ENCODE data around the gene ZMYND8.
"Not testable (repeated sequence)": the region's sequence is repeated elsewhere in the genome, so short reads cannot be mapped to it uniquely, and the experiment has no call there.

ZMYND8 gene

DNA sequence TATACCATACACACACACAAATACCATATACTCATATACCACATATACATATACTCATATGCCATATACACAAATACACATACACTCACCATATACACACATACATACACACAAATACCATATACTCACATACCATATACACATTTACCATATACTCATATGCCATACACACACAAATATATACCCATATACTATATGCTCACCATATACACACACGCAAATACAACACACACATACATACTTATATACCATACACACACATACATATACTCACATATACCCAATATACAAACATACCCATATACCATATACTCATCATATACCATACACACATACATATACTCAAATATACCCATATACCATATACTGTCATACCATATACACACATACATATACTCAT is 99.2 kb downstream of the ZMYND8 start:
- FAIRE-seq (no peak), DNase-seq (ENCODE audit: extremely low spot score, insufficient read length, low read depth) (no peak)

DNA sequence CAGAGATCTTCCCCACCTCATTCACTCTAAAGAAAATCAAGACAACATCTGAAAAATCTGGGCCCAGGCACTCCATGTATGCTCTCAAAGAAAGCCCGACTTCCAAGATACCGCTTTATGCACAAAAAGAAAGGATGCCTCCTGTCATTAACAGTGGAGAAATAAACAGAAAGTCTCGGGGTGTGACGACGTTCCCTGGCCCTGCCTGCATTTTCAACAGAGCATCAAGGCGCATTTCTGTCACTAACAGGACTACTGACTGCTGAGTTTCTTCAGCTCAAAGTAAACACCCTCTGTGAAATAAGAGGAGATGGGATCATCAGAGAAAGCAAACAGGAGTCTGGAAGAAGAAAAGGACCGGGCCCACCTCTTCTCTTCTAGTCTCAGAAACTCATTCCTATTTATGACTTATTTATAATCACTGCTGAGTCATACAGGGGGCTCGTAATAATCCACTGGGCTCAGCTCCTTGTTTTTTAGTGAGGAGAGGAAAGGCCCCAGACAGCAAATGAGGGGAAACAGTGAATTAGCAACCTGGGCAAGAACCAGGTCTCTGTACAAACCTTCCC is 99.7 kb downstream of the ZMYND8 start:
- FAIRE-seq: no peak

DNA sequence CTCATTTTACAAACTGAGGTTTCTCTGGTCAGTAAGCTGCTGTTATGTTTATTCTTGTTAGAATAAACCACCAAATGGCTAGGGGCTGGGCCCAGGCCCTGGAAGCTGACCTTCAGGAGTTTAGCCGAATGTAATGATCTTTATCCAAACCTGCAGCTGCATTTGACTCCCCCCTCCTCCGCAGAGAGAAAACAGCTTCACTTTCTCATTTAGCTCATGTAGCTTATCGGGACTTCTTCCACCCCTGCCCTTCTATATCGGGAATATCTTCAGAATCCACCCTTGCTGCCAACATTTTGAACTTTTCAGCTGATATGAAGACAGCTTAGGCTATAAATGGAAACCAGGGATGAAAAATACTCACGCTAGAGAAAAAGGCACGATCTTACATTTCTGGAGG is 102.6 kb downstream of the ZMYND8 start:
- no peak for DNase-seq (ENCODE audit: extremely low spot score, insufficient read length, low read depth)
- FAIRE-seq: no peak

More for the DNA sequence above, 99.7 kb downstream of the ZMYND8 start:
- DNase-seq (ENCODE audit: extremely low spot score, insufficient read length, low read depth): no peak

DNA sequence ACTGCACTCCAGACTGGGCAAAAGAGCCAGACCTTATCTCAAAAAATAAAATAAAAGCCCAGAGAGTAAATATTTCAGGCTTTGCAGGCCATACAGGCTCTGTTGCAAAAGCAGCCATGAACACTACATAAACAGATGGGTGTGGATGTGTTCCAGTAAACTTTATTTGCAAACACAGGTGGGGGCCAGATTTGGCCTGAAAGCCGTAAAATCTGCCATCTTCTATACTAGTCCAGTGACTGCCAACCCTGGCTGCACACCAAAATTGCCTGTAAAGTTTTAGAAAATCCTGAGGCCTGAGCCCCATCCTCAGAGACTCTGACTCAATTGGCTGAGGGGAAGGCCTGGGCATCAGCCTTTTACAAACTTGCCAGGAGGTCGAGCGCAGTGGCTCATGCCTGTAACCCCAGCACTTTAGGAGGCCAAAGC is 103.6 kb downstream of the ZMYND8 start:
- DNase-seq (ENCODE audit: extremely low spot score, insufficient read length, low read depth): no peak

DNA sequence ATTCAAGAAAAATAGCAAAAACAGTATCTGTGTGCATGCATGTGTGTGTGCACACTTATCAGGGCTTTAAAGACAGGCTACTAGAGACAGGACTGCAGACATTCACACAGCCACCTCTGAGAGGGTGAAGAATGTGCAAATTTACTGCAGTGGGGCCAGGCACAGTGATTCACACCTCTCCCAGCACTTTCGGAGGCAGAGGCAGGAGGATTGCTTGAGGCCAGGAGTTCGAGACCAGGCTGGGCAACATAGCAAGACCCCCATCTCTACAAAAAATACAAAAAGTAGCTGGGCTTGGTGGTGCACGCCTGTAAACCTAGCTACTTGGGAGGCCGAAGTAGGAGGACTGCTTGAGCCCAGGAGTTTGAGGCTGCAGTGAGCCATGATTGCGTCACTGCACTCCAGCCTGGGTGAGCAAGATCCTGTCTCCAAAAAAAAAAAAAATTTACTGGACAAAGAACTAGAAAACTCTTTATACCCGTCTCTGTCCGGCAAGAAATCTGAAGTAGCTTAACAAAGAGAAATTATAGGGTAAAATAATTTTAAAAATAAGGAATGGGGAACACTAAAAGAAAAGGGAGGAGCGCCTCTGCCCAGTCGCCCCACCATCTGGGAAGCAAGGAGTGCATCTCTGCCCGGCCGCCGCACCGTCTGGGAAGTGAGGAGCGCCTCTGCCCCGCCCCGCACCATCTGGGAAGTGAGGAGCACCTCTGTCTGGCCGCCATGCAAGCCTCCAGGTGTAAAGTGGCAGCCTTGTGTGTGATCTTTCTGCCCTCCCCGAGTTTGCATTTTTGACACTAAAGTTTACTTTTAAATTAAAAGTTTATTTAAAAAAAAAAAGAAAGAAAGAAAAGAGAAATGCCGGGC is 105.1 kb downstream of the ZMYND8 start:
- FAIRE-seq (no peak), DNase-seq (ENCODE audit: extremely low spot score, insufficient read length, low read depth) (no peak)

More for the DNA sequence above, 103.6 kb downstream of the ZMYND8 start:
- FAIRE-seq: no peak

DNA sequence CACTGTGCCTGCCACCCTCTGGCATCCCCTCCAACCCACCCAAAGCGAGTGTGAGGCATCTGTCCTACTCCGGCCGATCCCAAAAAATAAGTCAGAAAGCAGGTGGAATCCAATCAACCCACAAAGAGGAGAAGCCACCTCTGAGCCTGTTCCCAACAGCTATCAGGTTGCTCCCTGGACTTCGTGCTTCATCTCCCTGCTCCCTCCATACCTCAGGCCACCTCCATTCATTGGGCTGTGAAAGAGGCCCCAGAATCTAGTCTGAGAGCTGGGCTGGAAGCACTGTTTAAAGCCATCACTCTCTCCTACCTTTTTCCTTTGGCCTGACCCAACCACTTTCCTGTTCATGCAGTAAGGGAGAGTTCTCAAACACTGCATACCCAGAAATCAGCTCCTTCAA is 106.1 kb downstream of the ZMYND8 start:
- FAIRE-seq: no peak
- DNase-seq (ENCODE audit: extremely low spot score, insufficient read length, low read depth): no peak

DNA sequence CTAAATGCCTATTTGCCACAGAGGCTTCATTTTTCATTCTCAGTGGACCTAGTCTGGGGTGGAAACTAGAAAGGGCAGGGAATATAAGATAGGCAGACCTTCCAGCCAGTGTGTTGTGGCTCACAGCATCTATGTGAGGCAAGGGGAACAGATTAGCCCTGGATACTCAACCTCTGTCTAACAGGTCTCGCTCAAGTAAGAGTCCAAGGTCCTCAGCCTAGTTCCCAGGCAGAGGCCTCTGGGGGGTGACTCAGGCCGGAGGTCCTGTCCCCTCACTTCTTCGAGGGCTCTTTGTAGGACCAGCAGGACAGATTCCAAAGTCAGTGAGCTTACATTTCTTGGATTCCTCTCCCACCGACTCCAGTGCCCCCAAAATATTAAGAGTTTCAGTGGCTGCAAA is 106.6 kb downstream of the ZMYND8 start:
- FAIRE-seq: no peak
- no peak for DNase-seq (ENCODE audit: extremely low spot score, insufficient read length, low read depth)

DNA sequence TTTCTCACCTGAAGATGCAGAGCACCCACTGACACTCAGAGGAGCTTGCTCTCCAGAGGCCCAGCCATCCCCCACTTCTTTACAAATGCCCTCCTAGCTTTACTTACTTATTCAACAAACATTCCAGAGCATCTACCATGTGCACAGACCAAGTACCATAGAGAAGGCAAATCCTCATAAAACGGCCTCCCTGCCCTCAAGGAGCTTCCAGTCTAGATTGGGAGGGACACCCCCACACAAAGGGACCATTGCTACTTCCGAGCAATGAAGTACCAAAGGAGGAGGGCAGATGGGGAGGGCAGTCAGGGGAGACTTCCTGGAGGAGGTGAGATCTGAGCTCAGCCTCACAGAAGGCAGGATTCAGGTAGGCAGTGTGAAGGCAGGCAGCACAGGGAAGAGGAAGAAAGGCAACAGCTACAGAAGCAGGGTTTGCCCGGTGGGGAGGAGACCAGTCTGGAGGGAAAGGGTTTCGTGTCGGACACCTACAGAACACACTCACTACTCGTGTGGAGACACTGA is 108.0 kb downstream of the ZMYND8 start:
- no peak for DNase-seq (ENCODE audit: extremely low spot score, insufficient read length, low read depth)

DNA sequence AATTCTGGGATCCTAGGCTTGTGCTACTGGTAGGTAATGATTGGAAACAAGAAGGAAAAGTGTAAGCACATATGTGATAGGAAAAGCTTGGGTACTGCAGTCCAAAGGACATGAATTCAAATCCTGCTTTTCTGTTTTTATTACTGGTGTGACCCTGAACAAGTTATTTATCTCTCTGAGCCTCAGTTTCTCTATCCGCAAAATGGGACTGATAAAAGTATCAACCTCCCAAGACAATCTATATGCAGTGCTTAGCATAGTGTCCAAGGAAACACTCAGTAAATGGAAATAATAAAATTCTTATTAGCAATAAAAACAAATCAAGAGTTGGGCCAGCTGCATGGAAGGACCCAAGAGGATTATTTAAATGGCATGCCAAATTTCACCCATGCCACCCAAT is 108.5 kb downstream of the ZMYND8 start:
- no peak for DNase-seq (ENCODE audit: extremely low spot score, insufficient read length, low read depth)
- FAIRE-seq: no peak

More for the DNA sequence above, 108.0 kb downstream of the ZMYND8 start:
- no peak for FAIRE-seq

DNA sequence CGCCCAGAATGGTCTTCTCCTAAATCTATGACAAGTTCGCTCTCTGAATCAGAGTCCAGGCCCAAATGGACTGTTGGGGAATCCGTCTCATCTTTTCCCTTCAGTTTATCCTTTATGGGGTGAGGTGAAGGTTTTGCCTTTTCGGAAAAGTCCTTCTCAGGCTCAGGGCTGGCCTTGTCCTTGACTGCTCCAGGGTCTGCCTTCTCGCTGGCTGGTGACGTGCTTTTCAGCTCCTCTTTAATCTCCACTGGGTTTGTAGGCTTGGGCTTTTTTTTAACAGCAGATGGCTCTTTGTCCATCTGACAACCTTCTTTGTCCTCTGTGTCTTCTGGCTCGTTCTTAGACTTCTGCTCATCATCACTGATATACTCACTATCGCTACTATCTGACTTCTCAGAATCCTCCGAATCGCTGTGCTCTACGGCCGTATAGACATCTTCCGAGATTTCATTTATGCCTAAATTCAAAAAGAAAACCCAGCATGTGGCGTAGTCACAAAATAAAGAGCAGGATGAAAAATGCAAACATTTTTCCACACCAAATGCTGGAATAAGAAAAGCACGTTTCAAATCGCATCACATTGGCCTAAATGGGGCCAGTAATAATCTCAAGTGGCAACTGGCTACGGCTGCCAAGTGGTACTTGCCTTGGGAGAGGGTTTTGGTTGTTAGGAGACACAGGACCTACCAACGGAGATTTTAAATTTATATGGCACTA is 110.3 kb downstream of the ZMYND8 start:
- no peak for FAIRE-seq
- no peak for DNase-seq (ENCODE audit: extremely low spot score, insufficient read length, low read depth)

DNA sequence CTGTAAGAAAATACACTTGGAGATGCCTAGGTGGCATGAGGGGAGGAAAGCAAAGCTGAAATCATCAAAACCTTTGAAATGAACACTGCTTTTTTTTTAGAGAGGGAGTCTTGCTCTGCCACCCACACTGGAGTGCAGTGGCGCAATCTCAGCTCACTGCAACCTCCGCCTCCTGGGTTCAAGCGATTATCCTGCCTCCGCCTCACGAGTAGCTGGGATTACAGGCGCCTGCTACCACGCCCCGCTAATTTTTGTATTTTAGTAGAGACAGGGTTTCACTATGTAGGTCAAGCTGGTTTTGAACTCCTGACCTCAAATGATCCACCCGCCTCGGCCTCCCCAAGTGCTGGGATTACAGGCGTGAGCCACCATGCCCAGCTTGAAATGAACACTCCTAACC is 111.3 kb downstream of the ZMYND8 start:
- not testable (repeated sequence) for FAIRE-seq; DNase-seq (ENCODE audit: extremely low spot score, insufficient read length, low read depth)

DNA sequence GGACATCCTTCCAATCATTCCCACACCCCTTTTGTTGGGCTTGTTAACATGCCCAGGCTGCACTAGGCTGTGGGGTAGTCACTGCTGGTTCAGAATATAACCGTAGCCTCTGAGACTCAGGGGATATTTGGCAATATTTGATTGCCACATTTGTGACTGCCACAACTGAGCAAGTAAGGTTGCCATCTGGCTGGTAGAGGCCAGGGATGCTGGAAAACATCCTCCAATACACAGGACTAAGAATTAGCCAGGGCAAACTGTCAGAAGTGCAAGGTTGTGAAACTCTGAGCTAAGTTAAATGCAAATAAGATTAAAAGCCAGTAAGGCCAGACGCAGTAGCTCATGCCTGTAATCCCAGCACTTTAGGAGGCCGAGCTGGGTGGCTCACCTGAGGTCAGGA is 112.0 kb downstream of the ZMYND8 start:
- DNase-seq (ENCODE audit: extremely low spot score, insufficient read length, low read depth) (no peak), FAIRE-seq (no peak)

DNA sequence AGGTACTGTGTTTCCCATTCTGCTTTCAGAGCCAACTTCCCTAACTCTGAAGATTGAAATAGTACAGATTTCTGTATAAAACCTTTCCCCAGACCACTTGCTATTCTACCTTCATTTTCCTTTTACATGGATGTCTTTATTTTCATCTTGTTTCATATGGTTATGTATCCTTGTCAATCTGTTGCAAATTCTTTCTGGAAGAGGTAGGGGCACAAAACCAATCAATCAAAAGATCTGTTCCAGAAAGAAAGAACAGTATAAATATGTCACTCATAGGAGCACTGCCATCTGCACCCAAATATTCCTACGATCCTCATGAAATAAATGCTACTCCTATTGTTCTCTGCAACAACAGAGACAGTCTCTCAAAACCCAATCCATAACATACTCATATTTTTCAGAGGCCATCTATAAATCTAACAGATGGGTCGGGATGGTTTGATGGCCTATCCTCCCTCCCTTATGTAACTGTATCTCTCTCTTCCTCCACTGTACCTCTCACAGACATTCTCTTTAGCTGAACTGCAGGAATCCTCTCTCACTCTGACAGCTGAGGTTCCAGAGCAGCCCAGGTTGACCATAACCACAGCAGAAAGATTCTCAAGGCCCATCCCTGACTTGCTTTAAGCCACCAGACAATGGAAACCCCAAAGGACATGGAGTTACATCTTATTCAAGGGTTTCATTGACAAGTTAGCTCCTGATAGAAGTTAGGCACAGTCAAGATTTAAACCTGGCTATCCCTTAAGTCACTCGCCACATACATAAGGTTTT is 112.8 kb downstream of the ZMYND8 start:
- FAIRE-seq (no peak), DNase-seq (ENCODE audit: extremely low spot score, insufficient read length, low read depth) (no peak)

DNA sequence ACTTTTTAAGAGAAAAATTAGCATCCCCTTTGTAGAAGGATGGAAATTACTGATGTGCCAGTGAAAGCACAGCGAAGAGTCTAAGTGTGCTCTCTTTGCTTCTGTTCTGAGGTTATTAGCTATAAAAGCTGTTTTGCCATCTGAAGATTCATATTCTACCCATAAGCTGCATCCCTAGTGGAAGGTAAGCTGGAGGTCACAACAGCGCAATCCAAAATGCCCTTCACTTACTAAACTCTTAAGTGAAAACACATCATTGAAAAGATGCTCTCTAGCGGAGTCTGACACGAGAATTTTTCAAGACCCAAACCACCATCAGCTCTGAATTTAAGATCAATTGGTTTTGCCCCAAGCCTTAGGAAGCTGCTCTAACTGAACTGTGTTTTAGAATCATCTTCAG is 113.5 kb downstream of the ZMYND8 start:
- no peak for FAIRE-seq
- DNase-seq (ENCODE audit: extremely low spot score, insufficient read length, low read depth): no peak

DNA sequence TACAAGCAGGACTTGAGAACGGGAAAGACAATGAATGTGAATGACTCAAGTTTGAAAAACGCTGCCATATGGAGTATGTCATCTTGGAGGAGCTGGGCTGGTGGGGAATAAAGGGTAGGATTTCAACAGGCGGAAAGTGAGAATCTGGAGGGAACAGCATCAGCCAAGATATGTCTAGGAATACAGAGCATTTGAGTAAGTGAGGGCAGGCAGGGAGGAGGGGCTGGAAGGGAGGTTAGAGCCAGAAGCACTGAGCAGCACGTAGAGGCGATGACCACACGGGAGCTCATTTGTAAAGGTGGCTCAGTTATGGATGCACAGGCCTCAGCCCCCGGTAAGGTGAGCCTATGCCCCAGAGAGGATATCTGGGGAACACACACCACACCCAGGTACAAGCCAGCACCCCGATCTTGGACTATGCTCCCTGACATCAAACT is 115.1 kb downstream of the ZMYND8 start:
- no peak for FAIRE-seq
- DNase-seq (ENCODE audit: extremely low spot score, insufficient read length, low read depth): no peak

DNA sequence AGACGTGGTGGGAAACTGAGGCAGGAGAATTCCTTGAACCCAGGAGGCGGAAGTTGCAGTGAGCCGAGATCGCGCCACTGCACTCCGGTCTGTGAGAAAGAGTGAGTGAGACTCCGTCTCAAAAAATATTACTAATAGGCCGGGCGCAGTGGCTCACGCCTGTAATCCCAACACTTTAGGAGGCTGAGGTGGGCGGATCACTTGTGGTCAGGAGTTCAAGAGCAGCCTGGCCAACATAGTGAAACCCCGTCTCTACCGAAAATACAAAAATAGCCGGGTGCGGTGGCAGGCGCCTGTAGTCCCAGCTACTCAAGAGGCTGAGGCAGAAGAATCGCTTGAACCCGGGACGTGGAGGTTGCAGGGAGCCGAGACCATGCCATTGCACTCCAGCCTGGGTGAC is 116.4 kb downstream of the ZMYND8 start:
- not testable (repeated sequence) for FAIRE-seq; DNase-seq (ENCODE audit: extremely low spot score, insufficient read length, low read depth)

DNA sequence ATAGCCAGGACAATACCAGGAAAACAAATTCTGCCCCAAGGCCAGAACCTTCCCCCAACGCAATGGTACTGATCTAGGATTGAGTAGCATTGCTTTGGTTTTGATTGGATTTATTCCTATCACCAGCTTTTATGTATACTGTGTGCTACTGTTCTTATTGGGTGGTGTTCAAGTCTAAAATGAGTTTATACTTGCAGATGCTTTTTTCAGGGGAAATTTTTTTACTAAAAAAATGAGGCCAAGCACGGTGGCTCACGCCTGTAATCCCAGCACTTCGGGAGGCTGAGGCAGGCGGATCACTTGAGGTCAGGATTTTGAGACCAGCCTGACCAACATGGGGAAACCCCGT is 116.8 kb downstream of the ZMYND8 start:
- FAIRE-seq: no peak
- DNase-seq (ENCODE audit: extremely low spot score, insufficient read length, low read depth): no peak

DNA sequence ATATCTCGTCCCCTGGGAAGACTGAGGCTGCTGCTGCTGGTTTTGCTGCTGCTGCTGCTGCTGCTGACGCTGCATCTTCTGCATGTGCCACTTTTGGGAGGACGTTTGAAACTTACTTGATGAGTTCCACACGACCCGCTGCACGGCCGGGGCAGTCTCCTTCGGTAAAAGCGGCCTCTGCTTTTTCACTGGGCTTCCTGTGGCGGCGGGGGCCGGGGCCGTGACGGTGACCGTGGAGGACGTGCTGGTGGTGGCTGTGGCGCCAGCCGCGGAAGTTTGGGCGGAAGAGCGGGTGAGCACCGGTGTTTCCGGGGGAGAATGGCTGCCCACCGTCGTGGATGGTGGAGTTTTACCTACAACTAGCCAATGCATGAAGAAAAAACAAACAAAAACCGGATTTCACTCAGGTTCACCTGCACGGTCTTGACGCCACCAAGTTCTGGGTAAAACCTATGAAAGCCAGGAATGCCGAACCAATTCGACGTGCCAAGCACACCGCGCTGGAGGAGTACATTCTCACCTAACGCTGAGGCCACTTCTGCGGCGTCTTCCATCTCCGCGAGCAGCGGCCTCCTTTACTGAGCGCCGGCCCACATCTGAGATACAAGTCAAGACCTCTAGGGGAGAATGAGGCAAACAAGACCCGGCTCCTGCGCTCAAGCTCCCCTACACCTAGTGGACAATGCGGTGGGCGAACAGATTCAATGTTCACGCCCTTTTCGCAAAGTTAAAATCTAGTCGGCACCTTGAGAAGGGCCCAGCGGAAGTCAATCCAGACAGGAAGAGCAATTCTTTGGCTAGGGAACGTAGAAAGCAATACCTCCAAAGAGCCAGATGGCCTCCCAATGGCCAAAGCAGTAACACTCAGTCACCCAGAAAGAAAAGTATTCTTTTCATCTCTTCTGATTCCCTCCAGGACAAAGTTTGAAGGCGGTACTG is 117.5 kb downstream of the ZMYND8 start:
- no peak for FAIRE-seq
- DNase-seq (ENCODE audit: extremely low spot score, insufficient read length, low read depth): no peak

DNA sequence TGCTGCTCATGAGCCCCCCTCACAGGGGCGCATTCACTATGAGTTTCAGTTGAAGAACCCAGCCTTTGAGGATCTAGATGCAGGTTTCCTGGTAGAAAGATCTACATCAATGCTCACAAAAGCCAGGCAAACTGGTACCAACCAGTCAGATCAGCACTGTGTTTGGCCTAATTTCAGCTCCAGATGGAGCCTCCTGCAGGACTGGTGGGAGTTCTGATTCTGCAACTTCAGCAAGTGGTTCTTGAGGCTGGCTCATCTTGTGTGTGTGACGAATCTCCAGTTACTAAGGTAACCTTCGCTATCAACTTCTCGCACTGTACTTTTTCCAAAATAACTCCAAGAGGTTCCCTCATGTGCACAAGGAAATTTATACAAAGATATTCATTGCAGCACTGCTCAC is 118.8 kb downstream of the ZMYND8 start:
- FAIRE-seq (no peak), DNase-seq (ENCODE audit: extremely low spot score, insufficient read length, low read depth) (no peak)

Measured in GM18507 (cell line).